ENCODE data around the gene LPCAT1. TPM values are rescaled to one million over a fixed set of nuclear protein-coding genes. Genes with fewer than 3 reads are reported as not detected.
A peak's percentile ranks its signal among the peaks of the same experiment; 100 is the strongest.

Gene LPCAT1
- total RNA-seq, 1 donor from 2014 or later = 74.8 TPM

DNA sequence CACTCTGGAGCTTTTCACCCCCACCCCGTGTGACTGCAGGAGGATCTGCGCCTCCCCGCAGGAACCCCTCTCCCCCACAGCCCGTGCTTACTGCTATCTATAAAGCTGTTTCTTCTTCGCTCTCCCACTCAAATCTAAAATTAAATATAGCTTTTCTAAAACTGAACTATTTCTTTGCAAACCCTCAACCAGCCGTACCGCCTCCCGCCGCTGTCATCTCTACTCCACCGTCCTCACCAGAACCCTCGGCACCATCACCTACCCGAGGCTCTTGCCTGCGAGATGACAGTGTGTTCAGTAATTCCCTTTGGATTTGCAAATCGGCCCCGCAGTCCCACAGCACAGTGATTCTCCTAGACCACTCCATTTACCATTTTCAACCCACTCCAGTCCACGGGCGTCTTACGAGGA lies 13.6 kb downstream of the LPCAT1 start:
- DNase-seq (ENCODE audit: low spot score in 2 of 2, unreplicated experiment in 2 of 2) = peak in 1 of 2 experiments; percentile 25
- Mint-ChIP-seq H3K27me3 (ENCODE audit: low read depth) (no peaks in the 10 kb centered on the region), H3K36me3 (peaks cover 19% of the 10 kb centered on the region), H3K9me3 (no peaks in the 10 kb centered on the region), H3K4me1 (peaks cover 17% of the 10 kb centered on the region), H3K27ac (no peak overlapping the region), H3K4me3 (no peak overlapping the region)
- TF ChIP-seq, protein P1, sequence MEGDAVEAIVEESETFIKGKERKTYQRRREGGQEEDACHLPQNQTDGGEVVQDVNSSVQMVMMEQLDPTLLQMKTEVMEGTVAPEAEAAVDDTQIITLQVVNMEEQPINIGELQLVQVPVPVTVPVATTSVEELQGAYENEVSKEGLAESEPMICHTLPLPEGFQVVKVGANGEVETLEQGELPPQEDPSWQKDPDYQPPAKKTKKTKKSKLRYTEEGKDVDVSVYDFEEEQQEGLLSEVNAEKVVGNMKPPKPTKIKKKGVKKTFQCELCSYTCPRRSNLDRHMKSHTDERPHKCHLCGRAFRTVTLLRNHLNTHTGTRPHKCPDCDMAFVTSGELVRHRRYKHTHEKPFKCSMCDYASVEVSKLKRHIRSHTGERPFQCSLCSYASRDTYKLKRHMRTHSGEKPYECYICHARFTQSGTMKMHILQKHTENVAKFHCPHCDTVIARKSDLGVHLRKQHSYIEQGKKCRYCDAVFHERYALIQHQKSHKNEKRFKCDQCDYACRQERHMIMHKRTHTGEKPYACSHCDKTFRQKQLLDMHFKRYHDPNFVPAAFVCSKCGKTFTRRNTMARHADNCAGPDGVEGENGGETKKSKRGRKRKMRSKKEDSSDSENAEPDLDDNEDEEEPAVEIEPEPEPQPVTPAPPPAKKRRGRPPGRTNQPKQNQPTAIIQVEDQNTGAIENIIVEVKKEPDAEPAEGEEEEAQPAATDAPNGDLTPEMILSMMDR (IDR thresholded peaks at IDR 0.05; ENCODE audit: unreplicated experiment) = no peak

- no peak overlapping the region for H3K27ac Mint-ChIP-seq
- no peaks in the 10 kb centered on the region for H3K9me3 Mint-ChIP-seq
- TF ChIP-seq, protein P1 (IDR thresholded peaks at IDR 0.05; ENCODE audit: unreplicated experiment) = no peak
- H3K4me3 Mint-ChIP-seq = no peak overlapping the region
- H3K4me1 Mint-ChIP-seq = peaks cover 11% of the 10 kb centered on the region
- DNase-seq (ENCODE audit: low spot score in 2 of 2, unreplicated experiment in 2 of 2) = no peak
- H3K27me3 Mint-ChIP-seq (ENCODE audit: low read depth) = no peaks in the 10 kb centered on the region
- peaks cover 19% of the 10 kb centered on the region for H3K36me3 Mint-ChIP-seq
Observed at GRCh38 chr5:1509346-1510085, 14.2 kb downstream of the LPCAT1 start.

GRCh38 chr5:1508659-1509290 lies 15.0 kb downstream of the LPCAT1 start:
- peaks cover 11% of the 10 kb centered on the region for H3K4me1 Mint-ChIP-seq
- peaks cover 19% of the 10 kb centered on the region for H3K36me3 Mint-ChIP-seq
- no peaks in the 10 kb centered on the region for H3K9me3 Mint-ChIP-seq
- DNase-seq (ENCODE audit: low spot score in 2 of 2, unreplicated experiment in 2 of 2) = peak in 1 of 2 experiments; percentile 15
- no peaks in the 10 kb centered on the region for H3K27me3 Mint-ChIP-seq (ENCODE audit: low read depth)
- H3K27ac Mint-ChIP-seq = no peak overlapping the region
- TF ChIP-seq, protein P1 (IDR thresholded peaks at IDR 0.05; ENCODE audit: unreplicated experiment) = no peak
- no peak overlapping the region for H3K4me3 Mint-ChIP-seq

- no peak overlapping the region for H3K27ac Mint-ChIP-seq
- TF ChIP-seq, protein P1 (IDR thresholded peaks at IDR 0.05; ENCODE audit: unreplicated experiment) = no peak
- DNase-seq (ENCODE audit: low spot score in 2 of 2, unreplicated experiment in 2 of 2) = peak in 1 of 2 experiments; percentile 8
Observed at GRCh38 chr5:1507961-1508658, 15.7 kb downstream of the LPCAT1 start.

GRCh38 chr5:1507457-1507856 lies 16.3 kb downstream of the LPCAT1 start:
- TF ChIP-seq, protein P1 (IDR thresholded peaks at IDR 0.05; ENCODE audit: unreplicated experiment) = no peak
- Mint-ChIP-seq H3K27me3 (ENCODE audit: low read depth) (no peaks in the 10 kb centered on the region), H3K4me1 (peaks cover 9% of the 10 kb centered on the region), H3K36me3 (peaks cover 18% of the 10 kb centered on the region), H3K9me3 (no peaks in the 10 kb centered on the region), H3K4me3 (no peak overlapping the region), H3K27ac (no peak overlapping the region)
- DNase-seq (ENCODE audit: low spot score in 2 of 2, unreplicated experiment in 2 of 2) = no peak

More at GRCh38 chr5:1507961-1508658, 15.7 kb downstream of the LPCAT1 start:
- H3K27me3 Mint-ChIP-seq (ENCODE audit: low read depth) = no peaks in the 10 kb centered on the region
- peaks cover 10% of the 10 kb centered on the region for H3K4me1 Mint-ChIP-seq
- no peaks in the 10 kb centered on the region for H3K9me3 Mint-ChIP-seq
- no peak overlapping the region for H3K4me3 Mint-ChIP-seq
- peaks cover 19% of the 10 kb centered on the region for H3K36me3 Mint-ChIP-seq

Data from mesothelial cell of epicardium (in vitro differentiated cells).